RCC 7860 (cell line): ENCODE measurements around the gene GRIA4.
"Not testable (repeated sequence)": the region's sequence is repeated elsewhere in the genome, so short reads cannot be mapped to it uniquely, and the experiment has no call there.

Experiments used
- DNase-seq: peaks from one replicate; pipeline ENCODE4 v3.0.0-alpha.2; 2015; ENCODE audit warnings: low spot score
- FAIRE-seq: peaks from 2 replicates; lab custom pipeline; 2012; peaks lifted over from hg19 to GRCh38; lab: Jason Lieb, UNC

Gene GRIA4

DNA sequence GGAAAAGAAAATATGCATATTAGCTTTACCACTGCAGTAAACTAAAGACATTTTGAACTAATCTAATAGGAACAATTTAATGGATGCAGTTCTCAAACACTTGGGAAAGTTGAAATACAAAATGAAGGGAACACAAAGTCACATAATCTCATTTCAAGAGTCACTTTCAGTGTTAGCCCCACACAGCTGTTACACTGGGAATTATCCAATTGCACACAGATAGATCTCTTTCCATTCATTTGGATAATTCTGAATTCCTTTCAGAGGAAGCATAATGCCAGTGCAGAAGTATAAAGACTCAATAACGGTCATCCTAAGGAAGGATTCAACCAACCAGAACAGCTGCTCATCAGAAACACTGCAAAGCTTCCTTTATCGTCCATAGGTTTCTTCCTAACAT is 173.3 kb downstream of the GRIA4 start:
- DNase-seq (no peak), FAIRE-seq (no peak)

DNA sequence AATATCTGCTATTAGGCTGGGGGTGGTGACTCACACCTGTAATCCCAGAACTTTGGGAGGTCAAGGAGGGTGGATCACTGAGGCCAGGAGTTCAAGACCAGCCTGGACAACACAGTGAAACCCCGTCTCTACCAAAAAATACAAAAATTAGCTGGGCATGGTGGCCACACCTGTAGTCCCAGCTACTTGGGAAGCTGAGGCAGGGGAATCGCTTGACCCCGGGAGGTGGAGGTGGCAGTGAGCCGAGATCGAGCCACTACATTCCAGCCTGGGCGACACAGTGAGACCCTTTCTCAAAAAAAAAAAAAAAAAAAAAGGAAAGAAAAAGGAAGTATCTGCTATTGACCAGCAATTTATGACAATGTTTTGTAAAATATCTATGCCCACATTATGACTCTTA is 176.0 kb downstream of the GRIA4 start:
- not testable (repeated sequence) for DNase-seq, FAIRE-seq

GRCh38 chr11:105786741-105787140 is 176.9 kb downstream of the GRIA4 start:
- no peak for DNase-seq
- FAIRE-seq: no peak

DNA sequence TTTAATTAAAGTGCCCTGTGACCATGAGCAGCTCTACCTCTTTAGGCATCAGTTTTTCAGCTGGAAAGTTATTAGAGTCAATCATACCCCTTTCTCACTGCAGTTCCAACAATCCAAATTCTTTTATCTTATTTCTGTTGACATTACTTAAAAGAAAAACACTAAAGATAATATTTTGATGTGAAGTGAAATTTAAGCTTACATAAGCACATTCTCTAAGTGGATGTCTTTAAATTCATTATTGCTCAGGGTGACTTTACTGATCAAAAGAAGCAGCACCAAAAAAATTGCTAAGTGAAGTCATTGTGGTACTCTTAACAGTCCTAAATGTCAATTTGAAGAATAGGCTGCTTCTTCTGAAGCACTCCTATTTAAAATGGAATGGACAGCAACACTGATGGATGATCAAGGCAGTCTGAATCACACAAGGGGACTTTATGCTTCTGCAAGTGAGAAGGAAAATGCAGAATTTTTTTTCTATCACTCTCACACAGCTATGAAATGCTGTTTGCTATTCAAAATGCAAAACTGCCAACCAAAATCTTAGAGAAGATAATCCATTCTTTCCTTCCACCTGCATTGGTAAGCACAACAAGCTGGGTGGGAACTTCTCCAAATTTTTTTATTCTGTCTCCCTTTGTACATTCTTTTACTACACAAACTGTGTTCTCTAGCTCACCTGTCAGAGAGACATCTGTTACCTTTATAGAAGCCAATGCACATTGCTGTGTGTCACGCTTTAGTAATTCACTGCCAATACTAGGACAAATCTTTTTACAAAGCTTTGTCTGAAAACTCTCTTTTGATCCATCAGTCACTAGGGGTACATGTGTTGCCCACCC is 179.9 kb downstream of the GRIA4 start:
- no peak for FAIRE-seq
- no peak for DNase-seq

DNA sequence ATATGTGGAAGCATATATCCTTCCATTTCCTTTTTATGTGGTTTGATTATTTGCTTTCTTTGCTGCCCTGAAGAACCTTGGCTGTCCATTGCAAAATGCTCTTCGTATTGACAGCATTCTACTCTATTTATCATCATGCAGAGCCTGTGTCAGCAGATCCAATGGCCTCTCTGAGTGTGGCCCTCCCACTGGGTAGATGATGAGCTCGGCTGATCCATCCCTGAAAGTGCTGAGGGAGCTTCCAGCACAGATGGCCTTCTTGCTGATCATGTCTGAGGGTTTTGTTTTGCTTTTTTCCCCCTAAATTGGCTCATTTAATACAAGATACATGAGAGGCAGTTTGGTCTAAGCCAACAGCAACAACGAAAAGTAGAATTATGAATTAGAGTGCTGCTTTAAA is 181.0 kb downstream of the GRIA4 start:
- FAIRE-seq (no peak), DNase-seq (no peak)

- no peak for DNase-seq
- FAIRE-seq: no peak
These were observed 183.2 kb downstream of the GRIA4 start for GRCh38 chr11:105793092-105793491.

GRCh38 chr11:105799263-105799662 is 189.4 kb downstream of the GRIA4 start:
- DNase-seq (no peak), FAIRE-seq (no peak)

DNA sequence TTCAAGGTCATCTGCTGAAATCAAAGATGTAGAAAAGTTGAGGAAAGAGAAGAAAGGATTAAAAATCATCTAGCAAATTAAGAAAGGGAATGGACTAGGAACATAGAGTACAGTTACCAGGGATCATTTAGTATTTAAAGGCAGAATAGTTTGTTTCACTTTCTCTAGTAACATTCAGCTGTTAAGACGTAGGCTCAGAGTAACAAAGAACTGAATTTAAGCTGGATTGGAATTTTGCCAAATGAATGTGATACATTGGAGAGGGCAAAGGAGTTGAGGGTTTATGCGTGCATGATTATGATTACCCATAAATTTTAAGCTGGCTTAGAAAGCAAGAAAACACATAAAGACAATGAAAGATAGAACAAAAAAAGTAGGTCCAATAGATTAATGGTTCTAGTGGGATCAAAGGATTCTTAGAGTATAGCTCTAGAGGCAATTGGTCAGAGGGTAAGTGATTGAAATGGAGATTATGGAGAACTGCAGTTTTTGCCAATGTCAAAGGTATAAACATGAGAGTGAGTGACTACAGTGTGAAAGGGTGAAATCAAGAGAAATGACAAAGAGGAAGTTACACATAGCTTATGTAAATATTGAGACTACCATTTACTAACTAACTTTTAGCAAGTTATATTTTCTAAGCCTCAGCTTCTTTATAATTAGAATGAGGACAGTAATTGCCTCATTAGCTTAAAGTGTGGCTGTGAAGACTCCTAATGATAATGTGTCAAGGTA is 190.0 kb downstream of the GRIA4 start:
- DNase-seq (no peak), FAIRE-seq (no peak)

DNA sequence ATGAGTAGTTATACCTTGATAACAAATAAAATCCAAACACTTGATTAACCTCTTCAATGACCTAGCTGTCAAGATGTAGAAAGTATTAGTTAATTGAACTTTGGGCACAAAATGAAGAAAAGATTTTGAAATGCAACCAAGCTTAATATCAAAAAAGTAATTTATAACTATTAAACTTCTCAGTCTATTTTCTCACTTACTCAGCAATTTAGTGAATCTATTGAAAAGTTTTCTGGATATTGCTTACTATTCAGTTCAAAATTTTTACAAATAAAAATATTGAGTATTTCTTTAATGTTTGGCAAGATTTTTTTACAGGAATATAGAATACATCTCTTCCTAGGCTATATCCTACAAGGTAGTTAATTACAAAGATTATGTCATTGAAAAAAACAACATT is 192.5 kb downstream of the GRIA4 start:
- FAIRE-seq (no peak), DNase-seq (no peak)

GRCh38 chr11:105811242-105811641 is 201.4 kb downstream of the GRIA4 start:
- DNase-seq (no peak), FAIRE-seq (no peak)

DNA sequence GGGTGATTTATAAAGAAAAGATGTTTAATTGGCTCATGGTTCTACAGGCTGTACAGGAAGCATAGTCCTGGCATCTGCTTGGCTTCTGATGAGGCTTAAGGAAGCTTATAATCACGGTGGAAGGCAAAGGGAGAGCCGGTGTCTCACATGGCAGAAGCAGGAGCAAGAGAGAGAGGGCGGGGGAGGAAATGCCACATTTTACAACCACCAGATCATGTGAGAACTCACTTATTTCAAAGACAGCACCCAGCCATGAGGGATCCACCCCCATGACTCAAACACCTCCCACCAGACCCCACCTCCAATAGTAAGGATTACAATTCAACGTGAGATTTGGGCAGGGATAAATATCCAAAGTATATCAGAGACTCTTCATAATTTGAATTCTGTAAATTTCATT is 211.5 kb downstream of the GRIA4 start:
- DNase-seq (no peak), FAIRE-seq (no peak)

DNA sequence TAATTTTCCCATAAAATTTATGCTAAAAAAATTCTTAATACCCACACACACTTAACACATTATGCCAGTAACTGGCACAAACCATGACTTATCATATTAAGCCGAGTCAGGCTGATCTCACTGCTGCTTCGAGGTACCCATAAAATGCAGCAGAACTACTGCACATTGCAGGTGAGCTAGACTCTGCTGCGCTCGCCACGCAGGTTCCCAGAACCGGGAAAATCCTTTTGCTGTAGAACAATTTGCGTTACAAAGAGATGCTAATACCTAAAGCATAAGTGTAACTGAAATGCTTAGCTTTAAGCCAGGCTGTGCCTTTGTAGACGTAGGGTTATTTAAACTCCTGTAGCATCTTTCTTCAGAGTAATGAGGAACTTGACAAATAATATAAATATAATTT is 211.9 kb downstream of the GRIA4 start:
- FAIRE-seq (no peak), DNase-seq (no peak)

GRCh38 chr11:105823495-105824033 is 213.7 kb downstream of the GRIA4 start:
- FAIRE-seq: no peak
- no peak for DNase-seq

- DNase-seq (no peak), FAIRE-seq (no peak)
These were observed 214.7 kb downstream of the GRIA4 start for GRCh38 chr11:105824457-105825013.

- no peak for FAIRE-seq
- no peak for DNase-seq
These were observed 215.3 kb downstream of the GRIA4 start for GRCh38 chr11:105825141-105825540.

- FAIRE-seq (no peak), DNase-seq (no peak)
These were observed 218.0 kb downstream of the GRIA4 start for GRCh38 chr11:105827906-105828305.

DNA sequence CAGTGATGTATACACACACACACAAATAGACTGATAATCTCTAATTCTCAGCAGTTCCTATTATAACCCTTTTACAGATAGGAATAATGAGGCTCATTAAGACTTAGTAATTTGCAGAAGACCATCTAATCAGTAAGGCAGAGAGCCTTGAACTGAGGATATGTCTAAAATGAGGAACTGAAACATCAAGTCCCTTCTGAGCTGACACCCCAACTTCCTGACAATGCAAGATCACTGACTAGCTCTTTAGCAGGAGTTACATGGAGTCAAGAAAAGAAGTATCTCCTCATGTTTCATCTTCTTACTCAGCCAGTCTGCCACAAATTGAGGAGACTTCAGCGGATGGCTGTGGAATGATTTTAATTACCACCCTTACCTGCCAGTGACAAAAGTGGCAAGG is 219.2 kb downstream of the GRIA4 start:
- no peak for DNase-seq
- no peak for FAIRE-seq

- no peak for DNase-seq
- FAIRE-seq: no peak
These were observed 224.6 kb downstream of the GRIA4 start for GRCh38 chr11:105834461-105834860.

GRCh38 chr11:105838668-105839384 is 229.0 kb downstream of the GRIA4 start:
- FAIRE-seq (no peak), DNase-seq (peak; percentile 23)

DNA sequence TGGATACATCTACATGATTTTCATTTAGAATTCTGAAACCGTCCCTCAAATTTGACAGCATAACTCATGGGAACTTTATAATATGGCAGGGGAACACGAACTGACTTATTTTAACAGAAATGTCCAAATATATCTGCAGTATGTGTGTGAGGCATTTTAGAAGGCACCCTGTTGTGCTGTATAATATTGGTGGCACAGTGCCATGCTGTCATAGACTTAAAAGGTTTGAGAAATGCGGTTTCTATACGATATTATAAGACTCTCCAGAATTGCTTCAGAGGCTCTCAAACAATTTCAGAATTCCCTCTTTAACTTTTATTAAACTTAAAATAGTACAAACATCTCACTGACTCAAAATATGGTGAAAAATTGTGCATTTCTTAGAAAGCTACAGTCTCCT is 230.5 kb downstream of the GRIA4 start:
- FAIRE-seq (no peak), DNase-seq (no peak)

DNA sequence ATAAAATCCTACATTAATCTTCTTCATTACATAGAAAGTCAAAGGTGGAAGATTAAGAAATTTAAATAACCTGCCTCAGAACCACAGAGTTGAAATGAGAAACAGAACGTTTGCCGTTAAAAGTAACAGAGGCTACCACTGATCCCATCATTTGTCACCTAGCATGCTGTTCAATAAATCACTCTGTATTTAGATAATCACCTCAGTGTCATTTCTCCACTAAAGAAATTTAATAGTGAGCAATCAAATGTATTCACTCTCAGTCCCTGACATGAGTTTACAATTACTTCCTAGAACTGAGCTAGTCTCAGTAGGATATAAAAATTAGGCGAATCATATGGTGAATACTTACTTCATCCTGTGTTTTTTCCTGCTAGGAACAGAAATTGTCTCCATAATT is 242.5 kb downstream of the GRIA4 start:
- DNase-seq (no peak), FAIRE-seq (no peak)
